Upper lobe of left lung (tissue), 4 donors: ENCODE data around the gene CHDH.

Experiments used
- CTCF ChIP-seq, 6 experiments: fragments of 450-650 bp in 4 of 6; fragments of 200-600 bp in 2 of 6; sonication (generic) in 2 of 6; IDR thresholded peaks; one replicate each; pipeline ENCODE4 v1.5.1; 2016 to 2019; ENCODE audit warnings: antibody characterized with exemption in 6 of 6
- EP300 ChIP-seq, 4 donors: sonication (generic); formaldehyde crosslinking; IDR thresholded peaks; one replicate each; pipeline ENCODE4 v1.5.1; 2017; ENCODE audit warnings: antibody characterized with exemption in 4 of 4, control low read depth in 2 of 4
- POLR2A ChIP-seq, 4 donors: fragments of 450-650 bp; IDR thresholded peaks; one replicate each; pipeline ENCODE4 v1.5.1; 2016 to 2017; ENCODE audit warnings: antibody characterized with exemption in 4 of 4, mild to moderate bottlenecking in 2 of 4
- POLR2AphosphoS5 ChIP-seq, 2 donors: sonication (generic); formaldehyde crosslinking; IDR thresholded peaks; one replicate each; pipeline ENCODE4 v1.5.1; 2017; ENCODE audit warnings: antibody characterized with exemption in 2 of 2

- TF ChIP-seq CTCF (IDR thresholded peaks at IDR 0.05) (no peak), EP300 (IDR thresholded peaks at IDR 0.05) (no peak), POLR2A (IDR thresholded peaks at IDR 0.05) (no peak), POLR2AphosphoS5 (IDR thresholded peaks at IDR 0.05) (no peak)
Observed at GRCh38 chr3:53817211-53817610, 29.0 kb downstream of the CHDH start.
